ENCODE measurements around the gene DAW1. TPM values are rescaled to one million over a fixed set of nuclear protein-coding genes. Genes with fewer than 3 reads are reported as not detected.

DAW1 gene
- total and polyA plus RNA-seq, 12 donors = 0.26 TPM; not detected in 11

- no peaks in the 10 kb centered on the region for H3K9me3 ChIP-seq (replicated peaks in 1 of 3)
- no peaks in the 10 kb centered on the region for H3K36me3 ChIP-seq (replicated peaks in 1 of 2)
- WGBS, 4 donors = 76 to 82% (median 80%) methylated on average over 7 of the region's 7 CpGs
- TF ChIP-seq POLR2A (IDR thresholded peaks at IDR 0.05) (no peak), CTCF (IDR thresholded peaks at IDR 0.05) (no peak)
- no peak for DNase-seq
- H3K27me3 ChIP-seq = no peaks in the 10 kb centered on the region
- no peak overlapping the region for H3K27ac ChIP-seq
- intact Hi-C loops (cut with DNase I) = no loop called here
- H3K4me1 ChIP-seq (replicated peaks in 1 of 2) = no peaks in the 10 kb centered on the region
- H3K4me3 ChIP-seq = no peak overlapping the region
Observed at GRCh38 chr2:227908266-227909054, 37.0 kb downstream of the DAW1 start.

- H3K27ac ChIP-seq = no peak overlapping the region
- no peak for DNase-seq
- H3K4me3 ChIP-seq = no peak overlapping the region
- no peaks in the 10 kb centered on the region for H3K36me3 ChIP-seq (replicated peaks in 1 of 2)
- WGBS, 4 donors = 63 to 83% (median 66%) methylated on average over 2 of the region's 2 CpGs
- no peaks in the 10 kb centered on the region for H3K27me3 ChIP-seq
- intact Hi-C loops (cut with DNase I) = no loop called here
- TF ChIP-seq CTCF (IDR thresholded peaks at IDR 0.05) (no peak), POLR2A (IDR thresholded peaks at IDR 0.05) (no peak)
- H3K9me3 ChIP-seq (replicated peaks in 1 of 3) = no peaks in the 10 kb centered on the region
- no peaks in the 10 kb centered on the region for H3K4me1 ChIP-seq (replicated peaks in 1 of 2)
Observed at GRCh38 chr2:227914362-227914761, 42.9 kb downstream of the DAW1 start.

GRCh38 chr2:227921648-227922047 lies 50.2 kb downstream of the DAW1 start:
- no peaks in the 10 kb centered on the region for H3K27me3 ChIP-seq
- 86 to 96% (median 88%) methylated on average over 4 of the region's 4 CpGs for WGBS, 4 donors
- H3K36me3 ChIP-seq (replicated peaks in 1 of 2) = no peaks in the 10 kb centered on the region
- intact Hi-C loops (cut with DNase I) = no loop called here
- H3K4me3 ChIP-seq = no peak overlapping the region
- H3K4me1 ChIP-seq (replicated peaks in 1 of 2) = no peaks in the 10 kb centered on the region
- no peak for DNase-seq
- H3K9me3 ChIP-seq (replicated peaks in 1 of 3) = no peaks in the 10 kb centered on the region
- TF ChIP-seq CTCF (IDR thresholded peaks at IDR 0.05) = no peak
- H3K27ac ChIP-seq = no peak overlapping the region

- Histone ChIP-seq H3K4me1 (replicated peaks in 1 of 2) (no peaks in the 10 kb centered on the region), H3K36me3 (replicated peaks in 1 of 2) (no peaks in the 10 kb centered on the region), H3K9me3 (replicated peaks in 1 of 3) (no peaks in the 10 kb centered on the region), H3K27me3 (no peaks in the 10 kb centered on the region), H3K27ac (no peak overlapping the region), H3K4me3 (no peak overlapping the region)
- intact Hi-C loops (cut with DNase I) = no loop called here
- 85 to 89% (median 86%) methylated on average over 6 of the region's 6 CpGs for WGBS, 4 donors
- DNase-seq = no peak
- TF ChIP-seq CTCF (IDR thresholded peaks at IDR 0.05) (no peak), POLR2A (IDR thresholded peaks at IDR 0.05) (no peak)
Observed at GRCh38 chr2:227932001-227932400, 60.6 kb downstream of the DAW1 start.

Measured in adrenal gland (tissue), 12 donors.